IPS-NIHi7 (cell line): ENCODE results near the gene FOXJ3.
"Not testable (repeated sequence)": the region's sequence is repeated elsewhere in the genome, so short reads cannot be mapped to it uniquely, and the experiment has no call there.

Source experiments
- DNase-seq: peaks from one replicate; pipeline ENCODE4 v3.0.0; 2012; ENCODE audit warnings: mixed read lengths; ENCODE audit errors: extremely low spot score

FOXJ3 gene

DNA sequence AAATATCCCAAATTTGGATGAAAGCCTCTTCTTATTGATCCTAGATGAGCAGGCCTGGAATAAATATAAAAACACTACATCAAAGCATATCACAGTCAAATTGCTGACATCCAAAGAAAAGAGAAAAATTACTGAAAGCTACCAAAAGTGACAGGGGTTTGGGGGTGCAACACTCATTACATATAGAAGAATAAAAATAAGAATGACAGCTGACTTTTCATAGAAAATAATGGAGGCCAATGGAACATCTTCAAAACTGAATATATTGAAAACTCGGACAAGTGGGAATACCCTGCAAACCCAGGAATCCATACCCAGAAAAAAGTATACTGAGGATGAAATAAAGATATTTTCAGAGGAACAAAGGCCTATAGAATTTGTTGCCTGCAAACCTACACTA lies 84.0 kb downstream of the FOXJ3 start:
- DNase-seq, result no peak

DNA sequence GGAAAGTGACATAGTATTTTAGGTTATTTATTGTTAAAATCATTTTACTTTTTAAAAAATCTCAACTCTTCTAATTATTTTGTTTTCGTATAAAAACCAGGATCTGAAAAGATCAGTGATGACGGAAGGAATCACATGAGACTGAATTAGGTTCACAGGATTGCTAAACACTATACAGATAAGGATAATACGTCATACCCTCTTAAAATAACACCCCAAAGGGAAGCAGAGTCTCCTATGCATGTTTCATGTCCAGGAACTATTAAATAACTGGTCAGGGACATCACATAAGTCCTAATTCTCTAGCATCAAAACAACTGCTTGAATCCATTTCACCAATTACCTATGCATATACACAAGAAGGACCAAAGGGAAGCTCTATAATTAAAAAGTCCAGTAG lies 84.9 kb downstream of the FOXJ3 start:
- no peak for DNase-seq

DNA sequence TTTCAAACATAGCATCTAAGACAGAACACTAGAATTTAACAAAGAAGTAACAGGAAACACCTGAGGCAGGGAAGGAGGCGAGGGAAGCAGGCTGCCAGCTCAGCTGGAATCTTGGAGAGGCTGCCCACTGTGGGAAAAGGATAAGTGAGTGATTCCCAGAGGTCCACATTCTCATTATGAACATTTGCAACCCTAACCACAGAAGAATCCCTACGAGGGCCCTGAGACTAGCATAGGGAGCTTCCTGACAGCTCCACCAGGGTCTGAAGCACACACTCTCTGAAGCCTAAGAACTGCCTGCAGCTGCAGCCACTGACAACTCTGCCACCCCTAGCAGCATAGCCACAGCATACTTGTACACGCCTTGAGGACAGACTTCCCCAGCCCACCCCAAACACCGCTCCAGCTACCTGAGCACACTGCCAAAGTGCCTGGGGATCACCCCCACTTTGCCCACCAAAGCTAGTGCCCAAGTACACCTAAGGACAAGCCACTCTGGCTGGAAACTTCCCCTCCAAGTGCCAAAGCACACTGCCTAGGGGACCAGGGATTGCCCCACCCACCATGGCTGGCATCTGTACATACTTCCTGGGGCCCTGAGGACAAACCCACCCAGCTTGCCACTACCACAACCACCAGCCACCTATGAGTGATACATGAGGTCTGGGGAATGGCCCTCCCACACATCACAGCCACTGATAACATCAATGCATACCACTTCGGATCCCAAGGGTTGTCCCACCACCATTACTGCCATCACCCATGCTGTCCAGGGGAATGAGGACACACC lies 93.9 kb downstream of the FOXJ3 start:
- no peak for DNase-seq

DNA sequence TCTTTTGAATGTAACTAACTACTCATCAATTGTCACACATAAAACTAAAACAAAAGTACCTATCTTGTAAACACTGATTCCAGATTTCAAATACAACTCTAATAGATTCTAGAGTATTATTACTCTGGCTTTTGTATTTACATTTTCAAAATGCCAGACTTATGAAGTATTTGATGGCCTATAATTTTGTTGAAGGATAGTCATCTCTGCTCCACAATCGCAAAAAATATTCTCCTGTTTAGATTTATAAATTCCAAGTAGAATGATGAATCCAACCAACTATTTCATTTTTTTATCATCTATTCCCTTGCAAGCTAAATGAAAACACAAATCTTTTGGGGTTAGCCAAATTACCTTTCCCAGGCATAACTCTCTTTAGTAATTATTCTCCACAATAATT lies 95.5 kb downstream of the FOXJ3 start:
- DNase-seq, result no peak

DNA sequence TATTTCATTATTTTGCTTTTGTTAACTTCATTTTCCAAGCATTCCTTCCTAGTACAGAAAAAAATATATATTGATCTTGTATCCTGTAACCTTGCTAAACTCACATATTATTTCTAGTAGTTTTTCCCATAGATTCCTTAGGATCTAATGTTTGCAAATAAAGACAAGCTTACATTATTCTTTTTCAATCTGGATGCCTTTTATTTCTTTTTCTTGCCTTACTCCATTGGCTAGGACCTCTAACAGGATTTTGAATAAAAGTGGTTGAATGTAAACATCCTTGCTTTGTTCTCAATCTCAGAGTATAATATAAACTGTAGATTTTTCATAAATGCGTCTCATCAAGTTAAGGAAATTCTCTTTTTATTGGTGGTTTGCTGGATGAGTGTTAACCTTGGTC lies 96.0 kb downstream of the FOXJ3 start:
- DNase-seq, result no peak

DNA sequence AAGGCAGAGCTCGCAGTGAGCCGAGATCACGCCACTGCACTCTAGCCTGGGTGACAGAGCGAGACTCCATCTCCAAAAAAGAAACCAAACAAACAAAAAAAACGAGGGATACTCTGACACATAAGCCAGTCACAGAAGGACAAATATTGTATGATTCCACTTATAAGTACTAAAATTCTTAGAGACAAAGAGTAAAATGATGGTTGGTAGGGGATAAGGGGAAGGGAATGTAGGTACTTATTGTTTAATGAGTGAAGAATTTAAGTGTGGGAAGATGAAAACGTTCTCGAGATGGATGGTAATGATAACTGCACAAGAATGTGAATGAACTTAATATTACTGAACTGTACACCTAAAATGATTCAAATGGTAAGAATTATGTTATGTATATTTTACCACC lies 103.8 kb downstream of the FOXJ3 start:
- DNase-seq, result no peak

DNA sequence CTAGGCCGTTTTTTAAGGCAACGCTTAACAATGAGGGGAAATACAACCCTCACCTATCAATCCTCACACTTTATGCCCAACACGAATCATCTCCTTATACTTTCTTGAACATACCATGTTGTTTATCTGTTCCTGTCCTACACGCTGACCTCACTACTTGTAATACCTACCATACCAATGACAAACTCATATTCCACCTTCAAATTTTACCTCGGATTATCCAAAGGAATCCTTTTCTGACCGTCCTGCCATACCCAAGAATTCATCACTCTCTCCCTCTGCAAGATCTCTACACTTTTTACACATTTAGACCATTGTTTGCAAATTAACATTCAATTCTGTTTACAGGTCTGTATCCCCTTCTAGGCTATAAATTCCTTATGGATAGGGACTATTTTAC lies 106.1 kb downstream of the FOXJ3 start:
- DNase-seq, result no peak

DNA sequence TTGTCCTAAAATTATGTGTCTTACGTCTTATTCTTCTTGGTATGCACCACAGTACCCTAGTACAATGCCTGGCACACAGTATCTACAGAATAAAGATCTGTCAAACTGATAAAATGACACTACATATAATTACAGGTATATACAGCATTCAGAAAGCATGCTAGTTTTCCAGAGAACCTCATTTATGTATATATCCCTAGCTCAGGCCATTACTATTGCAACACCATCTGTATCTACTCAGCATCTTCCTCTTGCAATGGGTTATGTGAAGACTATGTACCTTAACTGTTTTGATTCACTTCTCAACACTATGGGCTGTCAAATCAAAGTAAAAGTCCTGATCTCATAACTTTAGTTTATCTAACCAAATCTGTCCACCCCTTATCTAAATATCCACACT lies 112.0 kb downstream of the FOXJ3 start:
- DNase-seq, result no peak

DNA sequence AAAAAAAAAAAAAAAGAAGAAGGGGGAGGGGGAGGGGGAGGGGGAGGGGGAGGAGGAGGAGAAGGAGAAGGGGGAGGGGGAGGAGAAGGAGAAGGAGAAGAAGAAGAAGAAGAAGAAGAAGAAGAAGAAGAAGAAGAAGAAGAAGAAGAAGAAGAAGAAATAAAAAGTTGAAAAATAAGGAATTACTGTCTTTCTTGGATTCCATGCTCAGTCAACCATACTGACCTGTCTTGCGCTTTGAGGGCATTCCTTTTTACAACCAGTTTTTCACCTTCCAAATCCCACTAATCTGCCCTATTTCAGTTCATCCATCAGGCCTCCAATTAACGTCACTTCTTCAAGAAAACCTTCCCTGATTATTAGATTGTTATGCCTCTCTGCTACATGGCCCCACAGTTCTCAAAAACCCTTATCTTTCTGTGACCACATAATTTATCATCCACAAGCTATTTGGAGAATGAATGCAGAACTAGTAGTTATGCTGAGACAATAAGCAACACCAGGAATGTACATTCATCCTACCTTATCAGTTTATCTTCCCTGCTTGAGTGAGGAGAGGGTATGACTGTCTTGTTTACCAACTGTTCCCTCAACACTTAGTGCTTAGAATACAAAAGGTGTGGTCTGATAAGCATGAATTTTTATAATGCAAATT lies 113.0 kb downstream of the FOXJ3 start:
- DNase-seq, result no peak

DNA sequence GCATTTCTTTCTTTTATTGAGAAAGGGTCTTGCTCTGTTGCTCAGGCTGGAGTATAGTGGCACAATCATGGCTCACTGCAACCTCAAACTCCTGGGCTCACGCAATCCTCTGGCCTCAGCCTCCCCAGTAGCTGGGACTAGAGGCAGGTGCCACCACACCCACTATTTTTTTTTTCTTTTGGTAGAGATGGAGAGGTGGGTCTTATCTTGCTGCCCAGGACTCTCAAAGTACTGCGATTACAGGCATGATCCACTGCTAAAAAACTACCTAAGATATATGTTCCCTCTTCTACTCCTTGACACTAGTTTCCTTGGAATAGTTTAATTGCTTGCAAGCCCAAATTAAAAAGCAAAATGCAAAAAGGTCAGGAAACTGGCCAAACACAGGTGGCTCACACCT lies 113.6 kb downstream of the FOXJ3 start:
- no peak for DNase-seq

DNA sequence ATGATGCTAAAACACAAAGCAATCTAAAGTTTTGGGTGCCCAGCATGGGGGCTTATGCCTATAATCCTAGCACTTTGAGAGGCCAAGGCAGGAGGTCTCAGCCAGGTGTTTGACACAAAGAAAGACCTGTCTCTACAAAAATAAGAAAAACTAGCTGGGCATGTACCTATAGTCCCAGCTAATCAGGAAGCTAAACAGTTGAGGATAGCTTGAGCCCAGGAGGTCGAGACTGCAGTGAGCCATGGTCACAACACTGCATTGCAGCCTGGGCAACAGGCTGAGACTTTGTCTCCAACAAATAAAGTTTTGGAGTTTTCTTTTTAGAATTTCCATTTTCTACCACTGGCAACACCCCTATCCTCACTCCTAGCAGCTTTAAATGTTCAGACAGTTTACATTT lies 115.4 kb downstream of the FOXJ3 start:
- no peak for DNase-seq

DNA sequence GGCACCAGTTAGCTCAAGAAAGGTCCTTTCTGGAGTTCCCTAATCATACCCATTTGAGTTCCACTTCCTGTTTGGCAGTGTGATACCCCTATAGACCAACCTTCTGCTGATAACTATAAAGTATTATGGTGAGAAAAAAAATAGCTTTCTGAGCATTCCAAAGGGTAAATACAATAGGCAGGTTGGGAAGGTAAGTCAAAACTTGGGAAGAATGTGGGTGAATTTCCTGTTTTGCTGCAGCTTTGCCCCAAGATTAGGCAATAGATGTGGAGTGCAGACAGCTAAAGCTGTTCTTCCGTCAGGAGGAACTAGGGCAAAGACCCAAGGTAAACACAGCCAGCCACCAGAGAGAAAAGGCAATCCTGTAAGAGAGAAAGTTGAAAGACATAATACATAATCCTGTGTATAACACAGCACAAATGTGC lies 120.6 kb downstream of the FOXJ3 start:
- DNase-seq, result no peak

DNA sequence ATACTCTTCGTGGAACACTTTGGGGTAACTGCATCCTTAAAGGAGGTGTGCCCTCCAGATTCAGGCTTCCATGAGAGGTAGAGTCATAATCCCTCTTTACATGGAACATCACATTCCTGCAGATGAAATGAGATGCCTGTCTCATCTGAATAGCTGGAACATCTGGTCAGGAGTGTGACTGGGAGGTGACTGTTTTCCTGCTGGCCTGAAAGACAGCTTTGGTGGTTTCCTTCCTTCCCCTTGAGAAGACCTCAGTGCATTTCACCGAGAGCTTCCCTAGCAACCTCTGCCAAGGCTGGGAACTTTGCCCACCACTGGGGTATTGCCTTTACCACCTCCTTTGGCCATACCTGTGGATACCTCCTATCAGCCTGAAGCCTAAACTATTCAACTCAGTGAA lies 123.8 kb downstream of the FOXJ3 start:
- DNase-seq, result no peak

DNA sequence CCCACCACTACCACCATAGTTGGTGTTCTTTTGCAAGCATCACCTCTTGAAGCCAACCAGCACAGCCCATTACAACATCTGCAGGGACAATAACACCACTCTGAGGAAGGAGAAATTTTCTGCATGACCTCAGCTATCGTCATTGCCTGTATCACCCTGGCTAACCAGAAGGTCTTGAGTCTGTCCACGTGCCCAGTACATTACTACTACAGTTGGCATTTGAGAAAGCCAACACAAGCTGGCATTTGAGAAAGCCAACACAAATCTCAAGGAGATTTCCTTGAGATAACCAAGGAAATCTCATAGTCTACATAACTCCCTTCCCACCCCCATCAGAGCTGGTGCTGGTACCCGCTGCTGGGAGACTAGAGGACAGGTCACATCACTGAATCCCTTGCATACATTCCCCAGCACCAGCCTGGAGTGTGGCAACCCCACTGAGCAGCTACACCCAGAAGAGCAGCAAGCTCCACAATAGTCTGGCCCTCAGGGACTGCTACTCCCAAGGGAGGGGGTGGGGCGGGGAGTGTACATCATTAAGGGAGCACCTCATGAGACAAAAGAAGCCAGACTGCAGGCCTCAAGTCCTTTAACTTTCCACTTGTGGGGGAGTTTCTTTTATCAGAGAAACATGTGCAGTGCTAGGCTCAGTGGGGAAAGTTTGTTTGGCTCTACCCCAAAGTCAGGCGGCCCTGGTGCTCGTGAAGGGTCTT lies 124.5 kb downstream of the FOXJ3 start:
- DNase-seq, result no peak

DNA sequence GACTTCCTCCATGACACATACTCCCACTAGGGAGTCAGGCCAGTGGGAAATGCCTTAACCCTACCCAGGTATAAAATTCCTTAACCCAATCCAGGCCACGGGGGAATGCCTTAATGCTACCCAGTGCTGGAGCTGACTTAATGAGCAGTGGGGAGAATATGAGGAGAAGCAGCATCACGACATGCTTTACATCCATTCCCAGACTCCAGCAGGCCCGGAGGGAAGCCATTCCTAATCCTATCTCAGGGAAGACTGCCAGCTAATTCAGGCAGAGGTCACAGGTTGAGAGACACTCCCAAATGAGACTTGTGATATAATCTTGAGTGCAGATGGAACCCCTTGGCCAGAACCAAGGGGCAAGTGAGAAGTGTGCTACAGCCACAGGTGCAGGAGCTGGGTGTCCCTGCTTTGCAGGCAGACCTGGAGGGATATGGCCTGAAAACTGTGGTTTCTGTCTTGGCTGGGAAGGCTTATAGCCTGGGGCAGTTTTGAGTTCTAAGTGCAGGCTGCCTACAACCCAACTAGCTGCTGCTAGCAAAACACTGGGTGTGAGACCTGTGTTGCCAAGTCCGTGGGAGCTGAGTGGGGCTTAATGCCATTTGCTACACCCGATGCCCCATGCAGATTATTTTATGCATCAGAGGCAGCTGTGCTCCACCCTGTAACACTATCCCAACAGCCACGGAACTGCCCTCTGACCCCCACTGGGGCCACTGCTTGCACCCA lies 125.3 kb downstream of the FOXJ3 start:
- DNase-seq, result no peak

DNA sequence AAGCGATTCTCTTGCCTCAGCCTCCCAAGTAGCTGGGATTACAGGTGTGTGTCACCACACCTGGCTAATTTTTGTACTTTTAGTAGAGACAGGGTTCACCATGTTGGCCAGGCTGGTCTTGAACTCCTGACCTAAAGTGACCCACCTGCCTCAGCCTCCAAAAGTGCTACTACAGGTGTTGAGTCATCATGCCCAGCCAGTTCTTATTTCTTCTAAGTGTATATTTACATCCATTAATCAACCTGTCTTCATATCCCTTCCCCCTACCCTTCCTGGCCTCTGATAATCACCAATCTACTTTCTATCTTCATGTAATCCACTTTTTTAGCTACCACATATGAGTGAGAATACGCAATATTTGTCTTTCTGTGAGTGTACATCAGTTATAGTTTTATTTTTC lies 128.1 kb downstream of the FOXJ3 start:
- not testable (repeated sequence) for DNase-seq

DNA sequence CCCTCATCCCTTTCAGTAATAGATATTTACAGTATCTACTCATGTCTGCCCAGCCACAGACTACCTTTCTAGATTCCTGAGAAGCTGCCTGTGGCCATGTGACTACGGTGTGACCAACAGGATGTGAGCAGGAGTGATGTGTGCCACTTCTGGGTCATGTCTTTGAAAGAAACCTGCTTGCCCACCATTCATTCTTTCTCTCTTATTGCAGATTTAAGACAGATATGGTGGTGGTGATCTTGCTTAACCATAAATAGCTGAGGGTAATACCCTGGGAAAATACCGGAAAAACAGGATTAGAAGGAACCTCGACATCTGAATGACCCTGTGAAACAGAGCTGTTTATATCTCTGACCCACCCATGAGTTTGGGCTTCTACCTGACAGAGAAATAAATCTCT lies 128.9 kb downstream of the FOXJ3 start:
- DNase-seq, result no peak

DNA sequence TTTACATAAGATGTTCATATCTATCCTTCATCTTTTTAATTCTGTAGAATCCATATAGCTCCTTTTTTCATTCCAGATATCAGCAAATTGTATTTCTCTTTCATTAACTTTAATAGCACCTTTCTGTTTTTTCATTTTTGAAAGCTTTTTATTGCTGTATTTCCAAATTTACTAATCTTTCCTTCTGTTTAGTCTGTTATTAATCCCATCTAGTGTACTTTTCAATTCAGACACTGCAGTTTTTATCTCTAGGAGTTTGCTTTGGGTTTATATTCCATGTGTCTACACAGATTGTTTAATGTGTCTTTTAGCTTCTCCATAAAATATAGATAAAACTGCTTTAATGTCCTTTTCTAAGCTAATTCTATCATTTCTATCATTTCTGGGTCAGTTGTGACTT lies 133.0 kb downstream of the FOXJ3 start:
- DNase-seq, result no peak

DNA sequence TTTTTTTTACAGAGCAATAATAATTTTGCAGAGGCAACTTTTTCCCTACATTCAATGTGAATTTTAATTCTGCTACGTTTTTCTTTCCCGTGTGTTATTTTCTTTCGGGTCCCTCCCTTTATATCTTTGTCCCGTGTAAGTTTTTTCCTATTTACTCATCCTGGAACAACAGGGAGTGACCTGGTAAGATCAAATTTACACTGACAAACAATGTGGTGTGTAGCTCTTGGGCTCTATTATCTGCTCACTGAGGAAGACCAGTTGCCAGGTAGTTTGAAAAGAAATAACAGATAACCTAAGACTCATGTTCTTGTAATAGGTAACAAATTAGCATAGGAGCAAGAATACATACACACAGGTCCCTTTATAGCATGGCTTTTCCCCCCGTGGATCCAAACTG lies 136.8 kb downstream of the FOXJ3 start:
- no peak for DNase-seq

DNA sequence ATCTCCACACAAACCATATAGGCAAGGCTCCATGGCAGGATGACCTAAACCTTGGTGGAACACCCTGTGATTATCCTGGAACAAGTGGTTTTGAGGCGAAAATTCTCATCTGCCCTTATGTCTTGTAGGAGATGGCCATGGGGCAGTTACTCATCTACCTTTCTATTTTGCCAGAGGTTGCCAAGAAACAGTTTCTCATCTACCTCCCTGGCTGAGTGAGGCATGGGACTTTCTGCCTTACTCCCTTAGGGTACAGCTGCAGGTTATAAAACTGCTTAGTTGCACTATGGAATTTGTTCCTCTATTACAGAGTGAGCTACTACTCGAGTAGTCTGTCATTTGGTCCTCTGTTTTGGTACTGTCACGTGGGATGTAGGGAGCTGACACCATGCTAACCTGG lies 139.2 kb downstream of the FOXJ3 start:
- no peak for DNase-seq

DNA sequence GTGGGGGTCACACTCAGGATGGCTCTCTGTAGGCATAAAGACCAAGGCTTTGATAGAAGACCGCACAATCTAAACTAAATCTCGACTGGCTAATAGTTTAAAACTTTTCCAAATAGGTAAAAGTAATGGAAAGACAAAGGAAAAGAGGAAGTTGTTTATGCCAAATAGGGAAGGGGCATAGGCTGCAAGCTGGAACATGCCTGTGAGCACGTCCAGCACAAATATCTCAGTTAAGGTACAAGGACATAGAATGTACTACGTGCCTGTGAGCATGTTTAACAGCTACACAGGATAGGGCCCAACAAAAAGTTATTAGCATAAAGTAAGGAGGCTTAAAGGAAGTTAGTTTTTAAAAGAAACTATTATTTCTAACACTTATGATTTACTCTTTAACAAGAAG lies 142.9 kb downstream of the FOXJ3 start:
- no peak for DNase-seq

DNA sequence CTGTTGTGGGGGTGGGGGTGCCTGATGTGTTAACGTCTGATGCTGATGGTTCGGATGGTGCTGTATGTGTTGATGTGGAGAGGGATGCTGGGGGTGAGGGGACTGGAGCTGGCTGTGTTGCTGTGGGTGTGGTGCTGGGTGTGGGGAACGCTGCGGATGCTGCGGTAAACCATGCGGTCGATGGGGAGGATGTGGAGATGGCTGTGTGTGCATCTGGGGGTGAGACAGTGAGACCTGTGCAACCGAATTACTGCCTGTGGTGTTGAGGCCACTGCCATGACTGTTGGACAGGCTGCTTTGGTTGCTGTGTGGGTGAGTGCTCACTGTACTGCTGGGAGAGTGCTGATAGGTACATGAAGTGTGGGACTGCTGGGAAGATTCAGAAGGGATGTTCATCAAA lies 143.7 kb downstream of the FOXJ3 start:
- no peak for DNase-seq
